Astrocyte of the spinal cord (primary cell): ENCODE data around the gene FER1L5.

Source experiments
- DNase-seq: peaks from one replicate; pipeline ENCODE4 v3.0.0; 2011; ENCODE audit warnings: low read depth, low spot score
- H3K4me3 ChIP-seq: 2 replicates; pipeline ENCODE4 v1.5.1; 2011; ENCODE audit warnings: low read depth, mild to moderate bottlenecking, low read length, moderate library complexity
- in situ Hi-C: cut with HindIII; loops from 2 replicates; pipeline ENCODE4 v1.10.0; 2017; ENCODE audit warnings: low sequenced_read_pairs
- TF ChIP-seq, protein P1 (sequence below): IDR thresholded peaks from 2 replicates; pipeline ENCODE4 v1.5.1; 2012; ENCODE audit warnings: low read depth, mild to moderate bottlenecking, low read length, inconsistent platforms

Gene FER1L5

DNA sequence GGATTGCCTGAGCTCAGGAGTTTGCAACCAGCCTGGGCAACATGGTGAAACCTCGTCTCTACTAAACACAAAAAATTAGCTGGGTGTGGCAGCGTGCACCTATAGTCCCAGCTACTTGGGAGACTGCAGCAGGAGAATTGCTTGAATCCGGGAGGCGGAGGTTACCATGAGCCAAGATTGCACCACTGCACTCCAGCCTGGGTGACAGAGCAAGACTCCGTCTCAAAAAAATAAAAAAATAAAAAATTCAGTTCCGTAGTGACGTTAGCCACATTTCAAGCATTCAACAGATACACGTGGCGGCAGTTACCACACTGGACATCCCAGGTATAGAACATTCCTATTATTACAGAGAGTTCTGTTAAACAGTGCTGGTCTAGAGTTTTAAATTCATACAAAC is 8.9 kb upstream of the FER1L5 start:
- in situ Hi-C loops: no loop called here
- DNase-seq: no peak
- H3K4me3 ChIP-seq: no peak overlapping the region
- TF ChIP-seq, protein P1, sequence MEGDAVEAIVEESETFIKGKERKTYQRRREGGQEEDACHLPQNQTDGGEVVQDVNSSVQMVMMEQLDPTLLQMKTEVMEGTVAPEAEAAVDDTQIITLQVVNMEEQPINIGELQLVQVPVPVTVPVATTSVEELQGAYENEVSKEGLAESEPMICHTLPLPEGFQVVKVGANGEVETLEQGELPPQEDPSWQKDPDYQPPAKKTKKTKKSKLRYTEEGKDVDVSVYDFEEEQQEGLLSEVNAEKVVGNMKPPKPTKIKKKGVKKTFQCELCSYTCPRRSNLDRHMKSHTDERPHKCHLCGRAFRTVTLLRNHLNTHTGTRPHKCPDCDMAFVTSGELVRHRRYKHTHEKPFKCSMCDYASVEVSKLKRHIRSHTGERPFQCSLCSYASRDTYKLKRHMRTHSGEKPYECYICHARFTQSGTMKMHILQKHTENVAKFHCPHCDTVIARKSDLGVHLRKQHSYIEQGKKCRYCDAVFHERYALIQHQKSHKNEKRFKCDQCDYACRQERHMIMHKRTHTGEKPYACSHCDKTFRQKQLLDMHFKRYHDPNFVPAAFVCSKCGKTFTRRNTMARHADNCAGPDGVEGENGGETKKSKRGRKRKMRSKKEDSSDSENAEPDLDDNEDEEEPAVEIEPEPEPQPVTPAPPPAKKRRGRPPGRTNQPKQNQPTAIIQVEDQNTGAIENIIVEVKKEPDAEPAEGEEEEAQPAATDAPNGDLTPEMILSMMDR: no peak

DNA sequence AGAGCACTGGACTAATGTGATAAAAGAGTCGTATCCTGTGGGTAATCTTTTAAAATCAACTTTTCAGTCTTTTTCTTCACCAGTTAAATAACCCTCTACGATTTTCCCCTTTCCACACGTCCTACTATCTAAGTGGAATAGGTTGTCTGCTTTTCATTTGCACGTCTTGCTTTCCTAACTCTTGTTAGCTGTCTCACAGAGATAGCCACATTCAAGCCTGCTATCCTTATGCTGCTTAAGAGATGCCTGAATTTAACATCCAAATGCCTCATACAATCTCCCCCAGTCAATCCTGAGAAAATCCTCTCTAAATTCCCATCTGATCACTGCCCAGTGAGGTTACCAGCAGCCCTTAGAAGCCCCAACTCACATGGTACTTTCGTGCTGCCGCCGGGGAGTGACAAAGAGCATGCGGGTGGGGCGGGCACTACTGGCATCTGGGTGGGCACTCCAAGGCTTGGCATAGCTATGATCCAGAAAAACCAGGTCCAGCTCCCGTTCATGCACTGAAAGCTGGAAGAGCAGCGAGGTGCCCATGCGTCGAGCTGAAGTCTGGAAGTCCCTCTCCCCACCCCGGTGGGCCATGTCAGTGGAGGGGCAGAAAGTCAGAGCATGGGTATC is 5.9 kb upstream of the FER1L5 start:
- in situ Hi-C loops: no loop called here
- TF ChIP-seq, protein P1: no peak
- no peak for DNase-seq
- H3K4me3 ChIP-seq: peak overlapping the region; percentile 62

DNA sequence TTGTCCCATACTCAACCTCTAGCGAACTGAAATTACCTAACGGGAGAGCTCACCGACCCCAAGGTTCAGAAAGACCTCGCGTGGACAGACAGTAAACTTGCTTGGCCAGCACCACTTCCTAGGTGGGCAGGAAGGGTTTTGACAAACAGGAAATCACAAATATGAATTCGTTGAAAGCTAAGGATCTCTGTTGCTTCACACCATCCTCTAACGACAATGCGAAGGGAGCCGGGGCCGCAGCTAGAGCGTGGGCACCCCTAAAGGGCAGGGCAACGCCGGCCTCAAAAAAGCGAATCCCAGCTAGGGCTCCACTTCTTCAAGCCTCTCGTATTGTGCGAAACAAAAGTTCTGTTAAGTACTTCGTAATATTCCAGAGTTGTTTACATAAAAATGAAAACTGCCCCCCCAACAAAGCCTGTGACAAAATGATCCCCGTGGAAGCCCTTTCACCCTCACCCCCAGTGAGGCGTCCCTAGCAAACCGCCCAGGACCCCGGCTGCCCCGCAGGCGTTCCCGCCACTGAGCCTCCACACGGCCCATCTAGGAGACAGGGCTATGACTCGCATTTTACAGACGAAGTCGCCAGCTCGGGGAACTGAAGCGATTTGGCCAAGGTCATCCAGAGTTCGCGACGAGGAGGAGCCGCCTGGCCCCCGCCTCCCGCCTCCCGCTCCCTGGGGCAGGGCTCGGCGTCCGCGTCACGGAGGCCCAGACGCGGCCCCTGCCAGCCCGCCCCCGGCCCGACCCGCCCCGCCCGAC is 5.0 kb upstream of the FER1L5 start:
- DNase-seq: peak; percentile 87
- TF ChIP-seq, protein P1: no peak
- in situ Hi-C loops: no loop called here
- H3K4me3 ChIP-seq: peak overlapping the region; percentile 62

DNA sequence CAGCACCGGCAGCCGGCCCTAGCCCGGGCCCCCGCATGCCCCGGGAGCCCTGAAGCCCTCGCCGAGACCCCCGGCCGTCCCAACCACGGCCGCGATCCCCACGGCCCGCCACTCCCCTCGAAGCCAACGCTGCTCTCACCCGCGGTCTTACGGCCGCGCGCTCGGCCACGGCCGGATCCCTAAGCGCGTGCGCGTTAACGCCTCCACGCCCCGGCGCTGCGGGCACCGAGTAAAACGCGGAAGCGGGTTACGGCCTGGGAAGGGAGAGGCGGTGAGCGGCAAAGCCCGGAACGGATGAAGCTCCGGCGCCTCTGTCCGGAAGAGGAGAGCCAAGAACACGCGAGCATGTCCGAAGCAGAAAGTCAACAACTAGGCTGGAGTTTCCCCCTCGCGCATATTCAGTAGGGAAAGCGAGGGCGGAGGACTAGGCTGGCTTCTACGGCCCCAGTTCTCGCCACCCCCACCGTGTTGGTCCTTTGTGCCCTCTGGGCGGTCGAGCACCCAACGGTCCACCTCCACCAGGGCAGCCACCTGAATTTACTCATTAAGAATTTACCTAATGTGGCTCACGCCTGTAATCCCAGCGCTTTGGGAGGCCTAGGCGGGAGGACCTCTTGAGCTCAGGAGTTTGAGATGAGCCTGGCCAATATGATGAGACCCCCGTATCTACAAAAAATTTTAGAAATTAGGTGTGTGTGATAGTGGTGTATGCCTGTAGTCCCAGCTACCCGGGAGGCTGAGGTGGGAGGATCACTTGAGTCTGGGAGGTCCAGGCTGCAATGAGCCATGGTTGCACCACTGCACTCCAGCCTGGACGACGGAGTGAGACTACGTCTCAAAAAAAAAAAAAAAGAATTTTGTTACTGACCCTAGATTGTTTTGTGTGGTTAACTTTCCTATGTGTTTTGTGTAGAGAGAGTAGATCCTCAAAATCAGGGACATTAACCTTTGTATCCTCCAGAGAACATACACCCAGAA is 4.1 kb upstream of the FER1L5 start, which contains the start of gene KANSL3:
KANSL3 (minus strand) TSS at position 169 of the 978 bp plus-strand sequence. CDS start 1,177 bp downstream, outside the sequence.
- DNase-seq: peak; percentile 96
- in situ Hi-C loops: no loop called here
- TF ChIP-seq, protein P1: no peak
- H3K4me3 ChIP-seq: peak within 1 kb of the TSS; percentile 62

DNA sequence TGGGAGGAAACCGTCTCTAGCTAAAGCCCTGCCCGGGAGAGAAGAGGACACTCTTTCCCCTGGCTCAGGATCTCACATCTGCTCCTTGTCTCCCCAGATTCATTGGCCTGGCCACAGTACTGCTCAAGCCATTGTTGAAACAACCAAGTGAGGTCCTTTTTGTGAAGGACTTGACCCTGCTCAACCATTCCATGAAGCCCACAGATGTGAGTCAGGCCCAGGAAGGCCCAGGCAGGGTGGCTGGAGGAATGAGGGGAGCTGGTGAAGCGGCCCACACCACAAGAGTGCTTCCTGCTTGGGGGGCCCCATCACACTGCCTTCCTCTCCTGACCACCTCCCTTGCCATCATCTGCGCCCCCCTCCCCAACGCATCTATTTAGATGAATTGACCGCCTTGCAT is 5.1 kb downstream of the FER1L5 start:
- no peak for DNase-seq
- in situ Hi-C loops: no loop called here
- TF ChIP-seq, protein P1: no peak
- H3K4me3 ChIP-seq: no peak overlapping the region

DNA sequence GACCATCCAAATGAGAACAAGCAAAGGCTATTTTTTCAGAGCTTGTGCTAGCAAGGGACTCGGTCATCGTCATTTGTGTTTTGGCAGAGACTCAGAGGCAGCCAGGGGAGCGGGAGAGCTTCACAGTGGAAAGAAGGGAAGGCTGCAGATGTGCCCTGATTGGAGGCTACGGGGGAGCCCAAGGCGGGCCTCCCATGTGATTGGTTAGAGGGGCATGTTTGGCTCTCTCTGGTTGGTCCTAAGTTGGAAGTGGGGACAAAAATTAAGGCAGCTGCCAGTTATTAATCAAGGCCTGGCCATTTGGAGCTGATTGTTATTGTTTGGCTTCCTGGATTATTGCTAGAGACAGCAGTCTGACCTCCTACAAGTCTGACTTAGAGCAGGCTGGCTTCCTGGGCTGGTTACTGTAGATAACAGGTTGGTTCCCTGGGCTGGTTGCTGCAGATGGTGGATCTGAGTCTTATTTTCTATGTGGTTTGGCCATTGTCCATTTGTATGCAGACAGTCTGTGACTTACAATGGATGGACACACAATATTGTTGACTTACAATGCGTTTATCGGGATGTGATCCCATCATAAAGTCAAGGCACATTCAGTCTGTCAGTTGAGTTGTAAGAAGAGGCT is 5.9 kb downstream of the FER1L5 start:
- TF ChIP-seq, protein P1: no peak
- in situ Hi-C loops: no loop called here
- no peak for DNase-seq
- H3K4me3 ChIP-seq: no peak overlapping the region
